Neural cell (in vitro differentiated cells): ENCODE measurements around the gene COPG1.

Experiments used
- CTCF ChIP-seq: fragments of 450-650 bp; IDR thresholded peaks from 2 replicates; pipeline ENCODE4 v1.5.1; 2014; ENCODE audit warnings: antibody characterized with exemption, mild to moderate bottlenecking, moderate library complexity; ENCODE audit not compliant: poor library complexity, severe bottlenecking
- EP300 ChIP-seq: fragments of 450-650 bp; conservative IDR thresholded peaks from 2 replicates; pipeline ENCODE4 v1.6.1; 2014; ENCODE audit warnings: antibody characterized with exemption, mild to moderate bottlenecking, moderate library complexity; ENCODE audit not compliant: poor library complexity, severe bottlenecking
- EZH2 ChIP-seq: fragments of 200-600, 300-800 bp; shearing (Covaris generic), sonication (generic); IDR thresholded peaks from 2 replicates; pipeline ENCODE4 v1.6.1; 2014; ENCODE audit warnings: antibody characterized with exemption, low read length, borderline replicate concordance, mild to moderate bottlenecking; ENCODE audit not compliant: insufficient read depth, poor library complexity, severe bottlenecking
- MXI1 ChIP-seq: fragments of 450-650 bp; conservative IDR thresholded peaks from 2 replicates; pipeline ENCODE4 v1.6.1; 2014; ENCODE audit warnings: antibody characterized with exemption, mild to moderate bottlenecking; ENCODE audit not compliant: poor library complexity, severe bottlenecking
- POLR2AphosphoS5 ChIP-seq: IDR thresholded peaks from 2 replicates; pipeline ENCODE4 v1.6.1; 2012
- SMC3 ChIP-seq: fragments of 450-650 bp; conservative IDR thresholded peaks from 2 replicates; pipeline ENCODE4 v1.6.1; 2014; ENCODE audit warnings: antibody characterized with exemption, mild to moderate bottlenecking, moderate library complexity; ENCODE audit not compliant: poor library complexity
- TF ChIP-seq, protein P1 (sequence below): IDR thresholded peaks from 2 replicates; pipeline ENCODE4 v1.6.1; 2012; ENCODE audit warnings: borderline replicate concordance

DNA sequence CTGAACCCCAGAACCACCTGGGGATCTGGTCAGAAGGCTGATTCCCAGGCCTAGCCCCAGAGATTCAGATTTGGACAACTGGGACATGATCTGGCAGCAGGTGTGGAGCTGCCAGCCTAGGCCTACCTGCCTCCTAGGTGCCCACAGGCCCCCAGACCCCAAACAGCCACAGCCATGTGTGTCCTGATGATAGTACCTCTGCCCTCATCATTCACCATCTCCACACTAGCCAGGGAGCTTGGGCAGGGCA lies 63.9 kb downstream of the COPG1 start:
- TF ChIP-seq CTCF: no peak
- TF ChIP-seq, protein P1, sequence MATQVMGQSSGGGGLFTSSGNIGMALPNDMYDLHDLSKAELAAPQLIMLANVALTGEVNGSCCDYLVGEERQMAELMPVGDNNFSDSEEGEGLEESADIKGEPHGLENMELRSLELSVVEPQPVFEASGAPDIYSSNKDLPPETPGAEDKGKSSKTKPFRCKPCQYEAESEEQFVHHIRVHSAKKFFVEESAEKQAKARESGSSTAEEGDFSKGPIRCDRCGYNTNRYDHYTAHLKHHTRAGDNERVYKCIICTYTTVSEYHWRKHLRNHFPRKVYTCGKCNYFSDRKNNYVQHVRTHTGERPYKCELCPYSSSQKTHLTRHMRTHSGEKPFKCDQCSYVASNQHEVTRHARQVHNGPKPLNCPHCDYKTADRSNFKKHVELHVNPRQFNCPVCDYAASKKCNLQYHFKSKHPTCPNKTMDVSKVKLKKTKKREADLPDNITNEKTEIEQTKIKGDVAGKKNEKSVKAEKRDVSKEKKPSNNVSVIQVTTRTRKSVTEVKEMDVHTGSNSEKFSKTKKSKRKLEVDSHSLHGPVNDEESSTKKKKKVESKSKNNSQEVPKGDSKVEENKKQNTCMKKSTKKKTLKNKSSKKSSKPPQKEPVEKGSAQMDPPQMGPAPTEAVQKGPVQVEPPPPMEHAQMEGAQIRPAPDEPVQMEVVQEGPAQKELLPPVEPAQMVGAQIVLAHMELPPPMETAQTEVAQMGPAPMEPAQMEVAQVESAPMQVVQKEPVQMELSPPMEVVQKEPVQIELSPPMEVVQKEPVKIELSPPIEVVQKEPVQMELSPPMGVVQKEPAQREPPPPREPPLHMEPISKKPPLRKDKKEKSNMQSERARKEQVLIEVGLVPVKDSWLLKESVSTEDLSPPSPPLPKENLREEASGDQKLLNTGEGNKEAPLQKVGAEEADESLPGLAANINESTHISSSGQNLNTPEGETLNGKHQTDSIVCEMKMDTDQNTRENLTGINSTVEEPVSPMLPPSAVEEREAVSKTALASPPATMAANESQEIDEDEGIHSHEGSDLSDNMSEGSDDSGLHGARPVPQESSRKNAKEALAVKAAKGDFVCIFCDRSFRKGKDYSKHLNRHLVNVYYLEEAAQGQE: no peak
- no peak for TF ChIP-seq SMC3
- TF ChIP-seq EP300: no peak
- no peak for TF ChIP-seq MXI1
- no peak for TF ChIP-seq EZH2
- TF ChIP-seq POLR2AphosphoS5: no peak
